ENCODE measurements around the gene BIRC5.

The BIRC5 gene

DNA sequence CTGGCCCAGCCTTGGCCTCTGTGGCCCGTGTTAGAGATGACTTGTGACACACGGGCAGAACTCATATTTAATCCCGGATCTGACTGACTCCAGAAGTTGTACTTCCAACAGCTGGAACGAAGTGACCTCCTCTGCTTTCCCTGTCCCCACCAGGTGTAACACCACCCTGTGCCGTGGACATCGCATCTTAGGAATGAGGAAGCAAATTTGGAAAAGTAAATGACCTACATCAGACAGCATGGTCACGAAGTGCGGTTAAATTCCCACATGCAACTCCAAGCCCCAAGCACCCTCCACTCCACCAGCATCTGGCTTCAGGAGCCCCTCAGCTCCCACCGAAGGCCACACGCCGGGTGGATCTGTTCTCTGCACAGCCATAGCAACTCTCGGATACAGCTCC, 30.1 kb upstream of the BIRC5 start:
- no peak for DNase-seq (ENCODE audit: low read depth in 2 of 3, low spot score in 2 of 3)

DNA sequence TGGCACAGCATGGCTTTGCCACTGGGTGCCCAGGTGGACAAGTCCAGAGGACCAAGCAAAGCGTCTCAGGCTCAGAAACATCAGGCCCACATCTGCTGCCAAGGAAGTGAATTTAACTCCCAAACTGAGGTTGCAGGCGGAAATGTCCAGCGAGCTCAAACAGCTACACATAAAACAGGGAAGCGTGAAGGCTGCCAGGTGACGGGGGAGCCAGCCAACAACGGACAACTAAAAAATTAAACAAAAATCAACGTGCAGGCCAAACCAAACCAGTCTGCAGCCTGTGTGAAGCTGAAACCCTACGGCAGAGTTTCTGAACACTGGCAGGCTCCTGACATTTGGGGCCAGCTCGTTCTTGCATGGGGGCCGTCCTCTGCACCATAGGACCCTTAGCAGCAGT, 29.7 kb upstream of the BIRC5 start:
- no peak for DNase-seq (ENCODE audit: low read depth in 2 of 3, low spot score in 2 of 3)

DNA sequence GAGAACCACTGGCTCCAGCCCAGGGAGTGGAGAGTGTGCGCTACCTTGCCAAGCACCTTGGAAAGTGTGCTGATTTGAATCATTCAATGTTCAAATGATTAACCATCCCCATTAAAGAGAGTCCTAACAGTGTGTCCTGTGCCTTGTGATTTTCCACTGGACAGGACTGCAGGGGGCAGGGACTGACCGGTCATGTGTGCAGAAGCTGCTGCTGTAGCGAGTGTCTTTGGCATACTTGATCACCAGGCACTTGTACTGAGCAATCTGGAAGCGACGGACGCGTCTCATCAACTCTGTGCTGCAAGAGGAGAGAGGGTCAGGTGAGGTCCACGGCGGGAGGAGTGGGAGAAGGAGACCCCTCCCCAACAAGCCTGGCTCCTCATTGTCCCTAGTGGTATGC, 29.2 kb upstream of the BIRC5 start:
- no peak for DNase-seq (ENCODE audit: low read depth in 2 of 3, low spot score in 2 of 3)

DNA sequence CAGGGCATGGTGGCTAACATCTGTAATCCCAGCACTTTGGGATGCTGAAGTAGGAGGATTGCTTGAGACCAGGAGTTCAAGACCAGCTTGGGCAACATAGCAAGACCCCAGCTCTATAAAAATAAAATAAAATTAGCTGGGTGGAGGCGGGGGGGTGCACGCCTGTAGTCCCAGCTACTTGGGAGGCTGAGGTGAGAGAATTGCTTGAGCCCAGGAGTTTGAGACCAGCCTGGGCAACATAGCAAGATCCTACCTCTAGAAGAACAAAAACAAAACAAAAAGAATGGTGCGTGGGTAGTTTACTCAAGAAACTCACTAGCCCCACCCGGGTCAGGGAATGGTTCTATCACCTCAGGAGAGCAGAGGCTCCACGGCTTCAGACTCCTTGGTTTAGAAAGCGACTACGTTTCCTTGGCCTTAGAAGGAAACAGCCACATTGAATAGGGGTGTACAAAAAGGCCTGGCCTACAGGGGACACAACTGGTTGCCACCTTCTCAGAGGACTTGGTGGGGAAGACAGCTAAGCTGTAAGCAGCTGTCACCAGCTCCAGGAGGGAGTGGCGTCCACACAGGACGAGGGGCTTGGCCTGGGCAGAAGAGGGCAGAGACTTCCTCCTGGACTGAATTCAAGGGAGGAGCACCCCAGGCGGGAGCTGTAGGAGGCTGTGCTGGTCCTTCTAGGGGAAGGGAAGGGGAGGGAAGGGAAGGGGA, 27.9 kb upstream of the BIRC5 start:
- DNase-seq (ENCODE audit: low read depth in 2 of 3, low spot score in 2 of 3): no peak

DNA sequence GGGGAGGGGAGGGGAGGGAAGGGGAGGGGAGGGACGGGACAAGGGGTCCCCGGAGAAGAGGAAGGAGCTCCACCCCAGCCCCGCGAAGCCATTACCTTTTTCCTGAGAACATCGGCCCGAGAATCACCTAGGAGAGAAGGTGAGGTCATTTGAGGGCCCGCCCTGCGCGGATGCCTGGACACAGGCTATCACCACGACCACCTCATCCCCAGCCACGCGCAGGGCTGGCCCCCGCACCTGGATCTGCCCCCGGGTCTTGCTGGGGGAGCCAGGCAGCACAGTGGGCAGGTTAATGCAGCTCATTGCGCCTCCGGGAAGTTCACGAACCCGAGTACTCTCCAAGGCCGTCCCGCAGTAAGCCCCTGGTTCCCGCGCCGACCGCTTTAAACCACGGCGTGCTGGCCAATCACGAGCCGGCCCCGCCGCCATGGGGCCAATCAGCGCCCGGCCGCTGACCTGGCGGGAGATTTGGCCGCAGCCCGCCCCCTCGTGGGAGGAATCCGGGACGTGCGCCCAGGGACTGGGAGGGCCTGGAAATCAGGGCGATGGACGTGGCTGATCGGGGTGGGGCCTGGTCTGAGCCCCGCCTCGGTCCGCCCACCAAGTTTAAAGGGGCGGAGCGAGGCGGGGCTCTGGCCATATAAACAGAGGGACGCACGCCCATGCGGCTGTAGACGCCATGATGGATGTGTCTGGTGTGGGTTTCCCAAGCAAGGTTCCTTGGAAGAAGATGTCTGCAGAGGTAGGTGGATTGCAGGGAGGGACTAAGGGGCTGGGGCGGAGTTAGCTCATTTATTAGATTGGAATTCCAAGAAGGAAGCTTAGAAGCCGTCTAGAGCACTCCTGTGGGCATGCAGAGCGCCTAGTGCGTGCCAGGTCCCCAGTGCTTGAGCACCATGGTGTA, 27.1 kb upstream of the BIRC5 start, which contains the start of the genes AFMID and TK1:
TSS of gene AFMID (plus strand) at position 671 of the 904 bp plus-strand sequence. CDS start at position 680, 9 bp downstream.
TSS of gene TK1 (minus strand) at position 361 of the 904 bp plus-strand sequence. CDS start at position 303, 58 bp downstream.
- DNase-seq (ENCODE audit: low read depth in 2 of 3, low spot score in 2 of 3): peak; percentile 92 to 98 (median 95)

DNA sequence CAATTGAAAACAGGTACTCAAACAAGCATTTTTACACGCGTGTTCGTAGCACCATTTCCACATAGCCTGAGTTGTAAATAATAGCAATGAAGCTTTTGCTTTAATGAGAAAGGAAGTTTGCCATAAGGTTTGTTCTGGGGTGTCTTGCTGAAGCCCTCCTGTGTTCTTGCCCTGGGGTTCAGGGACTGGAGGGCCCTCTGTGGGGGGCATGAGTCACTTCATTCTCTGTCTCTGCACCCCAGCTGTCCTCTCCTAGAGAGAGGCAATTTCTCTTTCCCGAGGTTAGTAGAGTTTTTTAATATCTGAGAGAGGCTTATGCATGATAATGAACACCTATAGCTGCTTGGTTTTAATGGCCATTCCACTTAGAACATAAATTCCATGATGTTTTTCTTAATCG, 17.3 kb upstream of the BIRC5 start:
- DNase-seq (ENCODE audit: low read depth in 2 of 3, low spot score in 2 of 3): no peak

DNA sequence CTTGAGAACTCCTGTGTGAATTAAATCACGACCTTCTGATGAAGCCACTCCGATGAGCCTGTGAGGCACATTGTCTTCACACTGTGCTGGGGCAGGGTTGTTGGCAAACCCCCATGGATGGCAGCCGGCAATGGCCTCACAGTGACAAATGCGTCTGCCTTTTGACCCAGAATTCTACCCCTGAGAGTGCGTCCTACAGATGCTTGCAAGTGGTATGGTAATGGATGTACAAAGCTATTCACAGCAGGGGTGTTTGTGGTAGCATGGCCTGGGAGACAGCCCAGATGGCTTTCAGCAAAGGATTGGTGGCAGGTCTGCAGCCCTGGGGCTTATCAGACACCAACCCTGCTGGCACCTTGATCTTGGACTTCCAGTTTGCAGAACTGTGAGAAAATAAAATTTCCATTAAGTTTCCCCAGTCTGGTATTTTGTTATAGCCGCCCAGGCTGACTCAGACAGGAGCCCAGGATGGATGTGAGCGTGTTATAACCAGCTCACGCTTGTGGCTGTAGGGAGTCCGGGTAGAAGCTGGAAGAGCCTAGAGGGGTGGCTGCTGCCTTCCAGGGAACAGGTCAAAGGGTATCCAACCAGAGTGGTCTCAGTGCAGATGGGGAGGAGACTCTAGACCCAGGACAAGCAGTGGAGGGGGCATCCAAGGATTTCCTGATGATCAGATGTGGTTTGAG, 16.8 kb upstream of the BIRC5 start:
- DNase-seq (ENCODE audit: low read depth in 2 of 3, low spot score in 2 of 3): no peak

DNA sequence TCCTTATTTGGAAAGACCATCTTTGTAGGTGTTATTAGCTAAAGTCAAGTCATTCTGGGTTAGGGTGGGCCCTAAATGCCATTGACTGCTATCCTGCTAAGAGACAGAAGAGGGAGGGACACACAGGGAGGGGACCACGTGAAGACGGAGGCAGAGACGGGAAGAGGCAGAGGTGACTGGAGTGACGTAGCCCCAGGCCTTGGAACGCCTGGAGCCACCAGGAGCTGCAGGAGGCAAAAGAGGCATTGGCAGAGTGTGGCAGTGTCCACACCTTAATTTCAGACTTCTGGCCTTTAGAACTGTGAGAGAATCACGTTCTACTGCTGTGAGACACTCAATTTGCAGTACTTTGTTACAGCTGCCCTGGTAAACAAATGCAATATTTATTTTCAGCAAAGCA, 13.6 kb upstream of the BIRC5 start:
- DNase-seq (ENCODE audit: low read depth in 2 of 3, low spot score in 2 of 3): no peak

DNA sequence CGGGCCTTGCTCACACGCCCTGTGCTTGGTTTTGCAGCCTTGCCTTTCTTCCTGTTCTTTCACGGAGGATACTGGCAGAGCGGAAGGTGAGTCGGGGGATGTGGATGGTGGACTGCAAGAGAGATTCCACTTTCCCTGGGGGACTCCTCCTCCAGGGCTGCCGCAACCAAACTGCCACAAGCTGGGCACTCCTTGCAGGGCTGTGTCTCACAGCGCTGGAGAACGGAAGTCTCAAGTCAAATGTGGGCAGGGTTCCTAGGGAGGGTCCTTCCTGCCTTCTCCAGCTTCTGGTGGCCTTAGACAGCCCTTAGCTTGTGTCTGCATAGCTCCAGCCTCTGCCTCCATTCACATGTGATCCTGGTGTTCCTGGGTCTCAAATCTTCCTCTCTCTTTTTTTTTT, 11.4 kb upstream of the BIRC5 start:
- DNase-seq (ENCODE audit: low read depth in 2 of 3, low spot score in 2 of 3): no peak

DNA sequence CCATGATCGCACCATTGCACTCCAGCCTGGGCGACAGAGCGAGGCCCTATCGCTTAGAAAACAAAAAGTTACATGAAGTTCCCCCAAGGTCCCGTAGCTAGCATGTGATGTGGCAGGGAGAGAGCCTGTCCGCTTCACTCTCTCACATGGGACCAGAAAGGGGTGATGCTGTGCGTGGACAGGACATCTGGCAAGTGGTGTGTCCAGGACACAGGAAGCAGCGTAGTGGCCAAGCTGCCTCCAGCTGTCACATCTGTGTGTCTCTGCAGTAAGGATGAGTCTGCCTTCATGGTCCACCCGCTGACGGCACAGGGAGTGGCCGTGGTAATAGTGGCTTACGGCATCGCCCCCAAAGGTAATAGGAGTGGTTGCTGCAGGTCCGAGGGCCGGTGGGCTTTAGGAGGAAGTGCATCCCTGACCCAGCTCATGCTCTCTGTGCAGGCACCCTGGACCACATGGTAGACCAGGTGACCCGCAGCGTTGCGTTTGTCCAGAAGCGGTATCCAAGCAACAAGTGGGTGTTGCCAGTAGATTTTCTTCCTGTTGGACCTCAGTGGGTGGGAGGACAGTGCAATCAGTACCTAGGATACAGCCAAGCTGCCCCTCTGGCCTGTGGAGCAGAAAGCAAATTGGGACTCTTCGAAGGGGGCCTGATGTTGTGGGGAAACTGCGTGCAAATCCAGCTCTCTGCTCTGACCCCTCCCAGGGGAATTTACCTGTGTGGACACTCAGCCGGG, 9.5 kb upstream of the BIRC5 start:
- no peak for DNase-seq (ENCODE audit: low read depth in 2 of 3, low spot score in 2 of 3)

DNA sequence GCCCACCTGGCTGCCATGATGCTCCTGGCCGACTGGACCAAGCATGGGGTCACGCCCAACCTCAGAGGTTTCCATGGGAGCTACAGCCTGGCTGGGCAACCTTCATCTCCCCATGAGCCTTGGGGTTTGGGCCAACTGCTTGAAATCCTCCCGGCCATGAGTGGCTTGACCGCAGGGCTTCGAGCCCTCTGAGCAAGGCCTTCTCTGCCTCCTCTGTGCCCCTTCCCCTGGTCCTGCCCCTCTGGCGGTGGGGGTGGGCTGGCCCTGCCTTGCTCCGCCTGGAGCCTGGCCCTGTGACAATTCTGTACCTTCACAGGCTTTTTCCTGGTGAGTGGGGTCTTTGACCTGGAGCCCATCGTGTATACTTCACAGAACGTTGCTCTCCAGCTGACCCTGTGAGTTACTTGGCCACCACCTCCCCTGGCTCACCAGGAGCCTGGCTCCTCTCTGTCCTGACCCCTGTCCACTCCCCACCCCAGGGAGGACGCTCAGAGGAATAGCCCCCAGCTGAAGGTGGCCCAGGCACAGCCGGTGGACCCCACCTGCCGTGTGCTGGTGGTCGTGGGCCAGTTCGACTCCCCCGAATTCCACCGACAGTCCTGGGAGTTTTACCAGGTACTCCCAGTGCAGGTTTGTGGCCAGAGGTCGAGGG, 8.8 kb upstream of the BIRC5 start:
- no peak for DNase-seq (ENCODE audit: low read depth in 2 of 3, low spot score in 2 of 3)

DNA sequence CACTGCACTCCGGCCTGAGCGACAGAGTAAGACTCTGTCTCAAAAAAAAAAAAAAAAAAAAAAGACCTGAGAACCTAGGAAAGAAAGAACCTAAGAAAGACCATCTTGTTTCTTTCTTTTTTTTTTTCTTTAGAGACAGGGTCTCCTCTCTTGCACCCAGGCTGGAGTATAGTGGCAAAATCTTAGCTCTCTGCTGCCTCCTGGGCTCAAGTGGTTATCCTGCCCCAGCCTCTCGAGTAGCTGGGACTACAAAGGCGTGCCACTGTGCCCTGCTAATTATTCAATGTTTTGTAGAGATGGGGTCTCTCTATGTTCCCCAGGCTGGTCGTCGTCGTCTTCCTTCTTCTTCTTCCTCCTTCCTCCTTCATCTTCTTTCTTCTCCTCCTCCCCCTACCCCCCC, 7.8 kb upstream of the BIRC5 start:
- DNase-seq (ENCODE audit: low read depth in 2 of 3, low spot score in 2 of 3): no peak

DNA sequence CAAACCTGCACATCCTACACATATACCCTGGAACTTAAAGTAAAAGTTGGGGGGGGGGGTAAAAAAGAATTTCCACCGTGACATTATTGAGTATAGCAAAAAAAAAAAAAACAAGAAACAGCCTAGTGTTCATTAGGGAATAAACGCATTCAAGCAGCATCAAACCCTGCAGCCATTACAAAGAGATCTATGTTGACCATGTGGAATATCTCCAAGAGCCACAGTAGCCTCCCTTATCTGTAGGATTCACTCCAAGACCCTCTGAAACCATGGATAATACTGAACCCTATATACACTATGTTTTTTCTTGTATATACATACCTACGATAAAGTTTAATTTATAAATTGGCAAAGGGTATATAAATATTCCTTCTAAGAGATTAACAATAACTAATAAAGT, 5.6 kb upstream of the BIRC5 start:
- no peak for DNase-seq (ENCODE audit: low read depth in 2 of 3, low spot score in 2 of 3)

DNA sequence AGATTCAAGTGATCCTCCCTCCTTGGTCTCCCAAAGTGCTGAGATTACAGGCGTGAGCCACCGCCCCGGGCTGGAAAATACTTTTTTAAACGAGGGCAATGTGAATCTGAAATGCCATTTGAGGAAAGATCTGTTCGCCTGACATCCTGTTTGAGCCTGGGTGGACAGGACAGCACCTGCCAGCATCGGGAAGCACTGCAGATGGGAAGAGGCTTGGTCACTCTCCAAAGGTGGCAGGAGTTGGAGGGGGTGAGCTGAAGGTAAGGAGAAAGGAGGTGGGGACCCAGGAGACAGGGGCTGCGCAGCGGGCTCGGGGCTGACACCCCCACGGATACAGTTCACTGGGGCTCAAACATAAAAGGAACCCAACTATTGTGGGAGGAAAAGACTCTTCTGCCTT, 3.9 kb upstream of the BIRC5 start:
- no peak for DNase-seq (ENCODE audit: low read depth in 2 of 3, low spot score in 2 of 3)

DNA sequence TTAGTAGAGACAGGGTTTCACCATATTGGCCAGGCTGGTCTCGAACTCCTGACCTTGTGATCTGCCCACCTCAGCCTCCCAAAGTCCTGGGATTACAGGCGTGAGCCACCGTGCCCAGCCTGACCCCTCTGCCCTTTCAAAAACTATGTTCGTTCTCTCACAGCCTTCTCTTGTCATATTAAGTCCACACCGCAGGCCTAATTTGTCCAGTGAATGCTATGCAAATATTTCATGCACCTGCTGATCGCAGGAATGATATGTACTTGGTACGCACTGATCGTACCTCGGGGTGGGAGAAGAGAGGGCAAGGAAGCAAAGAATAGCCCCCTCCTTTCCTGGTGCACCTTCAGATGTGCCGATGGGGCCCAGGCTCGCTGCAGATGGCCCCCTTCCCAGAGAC, 3.0 kb upstream of the BIRC5 start:
- no peak for DNase-seq (ENCODE audit: low read depth in 2 of 3, low spot score in 2 of 3)

DNA sequence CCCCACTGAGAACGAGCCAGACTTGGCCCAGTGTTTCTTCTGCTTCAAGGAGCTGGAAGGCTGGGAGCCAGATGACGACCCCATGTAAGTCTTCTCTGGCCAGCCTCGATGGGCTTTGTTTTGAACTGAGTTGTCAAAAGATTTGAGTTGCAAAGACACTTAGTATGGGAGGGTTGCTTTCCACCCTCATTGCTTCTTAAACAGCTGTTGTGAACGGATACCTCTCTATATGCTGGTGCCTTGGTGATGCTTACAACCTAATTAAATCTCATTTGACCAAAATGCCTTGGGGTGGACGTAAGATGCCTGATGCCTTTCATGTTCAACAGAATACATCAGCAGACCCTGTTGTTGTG, 631 bp downstream of the BIRC5 start:
- no peak for DNase-seq (ENCODE audit: low read depth in 2 of 3, low spot score in 2 of 3)

DNA sequence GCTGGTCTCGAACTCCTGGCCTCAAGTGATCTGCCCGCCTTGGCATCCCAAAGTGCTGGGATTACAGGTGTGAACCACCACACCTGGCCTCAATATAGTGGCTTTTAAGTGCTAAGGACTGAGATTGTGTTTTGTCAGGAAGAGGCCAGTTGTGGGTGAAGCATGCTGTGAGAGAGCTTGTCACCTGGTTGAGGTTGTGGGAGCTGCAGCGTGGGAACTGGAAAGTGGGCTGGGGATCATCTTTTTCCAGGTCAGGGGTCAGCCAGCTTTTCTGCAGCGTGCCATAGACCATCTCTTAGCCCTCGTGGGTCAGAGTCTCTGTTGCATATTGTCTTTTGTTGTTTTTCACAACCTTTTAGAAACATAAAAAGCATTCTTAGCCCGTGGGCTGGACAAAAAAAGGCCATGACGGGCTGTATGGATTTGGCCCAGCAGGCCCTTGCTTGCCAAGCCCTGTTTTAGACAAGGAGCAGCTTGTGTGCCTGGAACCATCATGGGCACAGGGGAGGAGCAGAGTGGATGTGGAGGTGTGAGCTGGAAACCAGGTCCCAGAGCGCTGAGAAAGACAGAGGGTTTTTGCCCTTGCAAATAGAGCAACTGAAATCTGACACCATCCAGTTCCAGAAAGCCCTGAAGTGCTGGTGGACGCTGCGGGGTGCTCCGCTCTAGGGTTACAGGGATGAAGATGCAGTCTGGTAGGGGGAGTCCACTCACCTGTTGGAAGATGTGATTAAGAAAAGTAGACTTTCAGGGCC, 5.5 kb downstream of the BIRC5 start:
- DNase-seq (ENCODE audit: low read depth in 2 of 3, low spot score in 2 of 3): no peak

DNA sequence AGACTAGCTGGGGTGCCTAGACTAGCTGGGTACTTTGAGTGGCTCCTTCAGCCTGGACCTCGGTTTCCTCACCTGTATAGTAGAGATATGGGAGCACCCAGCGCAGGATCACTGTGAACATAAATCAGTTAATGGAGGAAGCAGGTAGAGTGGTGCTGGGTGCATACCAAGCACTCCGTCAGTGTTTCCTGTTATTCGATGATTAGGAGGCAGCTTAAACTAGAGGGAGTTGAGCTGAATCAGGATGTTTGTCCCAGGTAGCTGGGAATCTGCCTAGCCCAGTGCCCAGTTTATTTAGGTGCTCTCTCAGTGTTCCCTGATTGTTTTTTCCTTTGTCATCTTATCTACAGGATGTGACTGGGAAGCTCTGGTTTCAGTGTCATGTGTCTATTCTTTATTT, 9.0 kb downstream of the BIRC5 start:
- DNase-seq (ENCODE audit: low read depth in 2 of 3, low spot score in 2 of 3): no peak

DNA sequence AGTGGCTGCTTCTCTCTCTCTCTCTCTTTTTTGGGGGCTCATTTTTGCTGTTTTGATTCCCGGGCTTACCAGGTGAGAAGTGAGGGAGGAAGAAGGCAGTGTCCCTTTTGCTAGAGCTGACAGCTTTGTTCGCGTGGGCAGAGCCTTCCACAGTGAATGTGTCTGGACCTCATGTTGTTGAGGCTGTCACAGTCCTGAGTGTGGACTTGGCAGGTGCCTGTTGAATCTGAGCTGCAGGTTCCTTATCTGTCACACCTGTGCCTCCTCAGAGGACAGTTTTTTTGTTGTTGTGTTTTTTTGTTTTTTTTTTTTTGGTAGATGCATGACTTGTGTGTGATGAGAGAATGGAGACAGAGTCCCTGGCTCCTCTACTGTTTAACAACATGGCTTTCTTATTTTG, 9.7 kb downstream of the BIRC5 start:
- DNase-seq (ENCODE audit: low read depth in 2 of 3, low spot score in 2 of 3): no peak

Measured in activated CD8-positive, alpha-beta memory T cell treated with anti-CD3 and anti-CD28 coated beads for 48 hours (primary cell).